HuH-7.5 (cell line): ENCODE measurements around the gene USP50.
"Not testable (repeated sequence)": the region's sequence is repeated elsewhere in the genome, so short reads cannot be mapped to it uniquely, and the experiment has no call there.

Experiments
- DNase-seq: peaks from one replicate; pipeline ENCODE4 v3.0.0; 2011; ENCODE audit warnings: low spot score

The USP50 gene

DNA sequence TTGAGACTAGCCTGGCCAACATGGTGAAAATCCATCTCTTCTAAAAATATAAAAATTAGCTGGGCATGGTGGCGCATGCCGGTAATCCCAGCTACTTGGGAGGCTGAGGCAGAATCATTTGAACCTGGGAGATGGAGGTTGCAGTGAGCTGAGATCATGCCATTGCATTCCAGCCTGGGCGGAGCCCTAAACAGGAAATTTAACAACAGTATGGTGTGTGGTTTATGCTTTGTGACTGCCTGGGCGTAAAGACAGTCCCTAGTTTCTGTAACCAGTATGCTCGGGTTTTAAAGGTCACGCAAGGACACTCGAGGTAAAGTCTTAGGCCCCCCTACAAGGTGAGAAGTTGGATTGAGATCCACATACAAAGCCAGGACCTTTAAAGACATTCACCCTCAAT lies 43.3 kb downstream of the USP50 start:
- no peak for DNase-seq

DNA sequence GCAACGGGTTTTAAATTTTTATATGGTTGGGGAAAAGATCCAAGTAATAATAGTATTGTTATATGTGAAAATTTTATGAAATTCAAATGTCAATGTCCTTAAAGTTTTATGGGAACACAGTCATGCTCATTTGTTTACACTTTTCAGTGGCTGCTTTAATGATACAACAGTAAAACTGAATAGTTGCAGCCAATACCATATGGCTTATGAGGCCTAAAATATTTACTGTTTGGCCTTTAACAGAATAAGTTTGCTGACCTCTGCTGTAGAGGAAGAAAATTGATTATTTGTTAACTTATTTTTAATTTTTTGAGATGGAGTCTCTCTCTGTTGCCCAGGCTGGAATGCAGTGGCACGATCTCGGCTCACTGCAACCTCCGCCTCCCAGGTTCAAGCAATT lies 44.7 kb downstream of the USP50 start:
- no peak for DNase-seq

DNA sequence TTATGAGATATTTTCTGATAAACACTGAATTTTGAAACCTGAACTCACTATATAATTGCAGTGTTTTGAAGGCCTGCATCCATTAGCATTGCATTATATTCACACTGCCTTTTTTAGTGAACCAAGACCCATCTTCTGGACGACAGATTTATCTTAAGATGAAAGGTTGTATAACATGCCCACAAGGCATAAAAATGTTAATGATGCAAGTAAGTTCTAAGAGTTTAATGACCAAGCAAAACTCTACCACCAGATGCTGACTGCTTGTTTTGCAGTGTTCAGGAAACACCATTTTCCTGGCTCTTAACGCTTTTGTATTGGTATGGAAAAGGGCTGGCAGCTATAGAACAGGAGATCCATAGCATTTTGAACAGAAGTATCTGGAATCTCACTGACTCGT lies 46.1 kb downstream of the USP50 start:
- no peak for DNase-seq

DNA sequence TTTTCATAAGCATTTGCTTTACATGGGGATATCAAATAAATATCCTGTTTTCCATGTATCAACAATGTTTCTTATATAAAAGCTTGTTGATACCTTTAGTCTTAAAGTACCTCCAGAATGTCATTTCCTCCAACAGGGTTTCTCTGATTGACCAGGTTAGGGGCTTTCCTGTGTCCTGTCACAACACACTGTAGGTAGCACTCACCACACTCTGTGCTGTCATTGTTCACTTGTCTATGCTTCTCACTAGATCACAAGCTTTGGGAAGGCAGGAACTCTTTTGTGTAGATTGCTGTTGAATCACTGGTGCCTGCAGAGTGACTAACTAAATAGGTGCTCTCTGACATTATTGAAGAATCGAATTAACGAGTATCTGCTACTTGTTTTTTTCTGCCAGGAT lies 49.8 kb downstream of the USP50 start:
- no peak for DNase-seq

DNA sequence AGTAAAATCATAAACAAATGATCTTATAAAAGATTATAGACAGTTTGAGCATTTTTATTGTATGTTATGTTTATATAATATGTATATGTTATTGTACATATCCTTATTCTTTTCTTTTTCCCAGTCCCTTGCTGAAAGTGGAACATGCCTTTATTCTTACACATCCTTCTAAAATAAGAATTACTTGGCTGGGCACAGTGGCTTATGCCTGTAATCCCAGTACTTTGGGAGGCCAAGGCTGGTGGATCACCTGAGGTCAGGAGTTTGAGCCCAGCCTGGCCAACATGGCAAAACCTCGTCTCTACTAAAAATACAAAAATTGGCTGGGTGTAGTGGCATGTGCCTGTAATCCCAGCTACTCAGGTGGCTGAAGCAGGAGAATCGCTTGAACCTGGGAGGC lies 51.9 kb downstream of the USP50 start:
- DNase-seq, result not testable (repeated sequence)

DNA sequence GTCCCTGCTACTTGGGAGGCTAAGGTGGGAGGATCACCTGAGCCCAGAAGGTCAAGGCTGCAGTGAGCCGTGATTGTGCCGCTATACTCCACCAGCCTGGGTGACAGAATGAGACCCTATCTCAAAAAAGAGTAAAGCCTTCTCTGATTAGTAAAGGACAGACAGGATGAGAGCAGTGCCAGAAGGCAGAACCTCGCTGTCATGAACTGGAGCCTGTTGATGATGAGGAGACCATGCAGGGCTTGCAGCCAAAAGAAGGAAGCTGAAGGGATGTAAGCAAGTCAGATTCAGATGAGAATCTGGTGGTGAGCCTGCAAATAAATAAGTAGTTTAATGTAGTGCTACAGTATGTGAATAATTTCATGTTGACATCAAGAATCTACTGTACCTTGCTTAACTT lies 52.8 kb downstream of the USP50 start:
- no peak for DNase-seq

DNA sequence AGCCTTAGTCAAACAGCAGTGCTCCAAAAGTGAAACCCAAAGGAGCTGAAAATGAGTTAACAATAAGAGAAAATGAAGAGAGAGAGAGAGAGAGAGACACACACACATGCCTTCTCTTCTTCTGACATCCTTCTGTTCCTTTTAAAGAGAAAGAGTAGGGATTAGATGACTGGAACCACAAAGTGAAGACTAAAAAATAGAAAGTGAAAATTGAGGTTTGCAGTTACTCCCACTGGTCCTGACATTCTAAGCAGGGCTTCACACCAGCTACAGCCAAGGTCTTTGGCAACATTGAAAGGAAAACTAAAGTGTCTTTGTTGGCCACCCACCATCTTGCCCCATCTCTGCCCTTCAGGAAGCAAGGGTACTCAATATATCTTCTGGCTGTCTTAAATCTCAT lies 59.2 kb downstream of the USP50 start:
- no peak for DNase-seq

DNA sequence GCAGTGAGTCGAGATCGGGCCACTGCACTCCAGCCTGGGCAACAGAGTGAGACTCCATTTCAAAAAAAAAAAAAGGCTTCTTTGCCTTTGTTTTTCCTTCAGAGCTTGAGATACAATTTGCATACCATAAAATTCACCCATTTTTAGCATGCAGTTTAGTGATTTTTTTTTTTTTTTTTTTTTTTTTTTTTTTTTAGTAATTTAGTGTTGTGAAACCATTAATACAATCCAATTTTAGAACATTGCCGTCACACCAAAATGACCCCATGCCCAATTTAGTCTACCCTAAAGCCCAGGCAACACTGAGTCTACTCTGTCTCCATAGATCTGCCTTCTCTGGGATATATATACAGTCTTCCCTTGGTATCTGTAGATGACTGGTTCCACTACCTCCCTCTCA lies 61.1 kb downstream of the USP50 start:
- no peak for DNase-seq

DNA sequence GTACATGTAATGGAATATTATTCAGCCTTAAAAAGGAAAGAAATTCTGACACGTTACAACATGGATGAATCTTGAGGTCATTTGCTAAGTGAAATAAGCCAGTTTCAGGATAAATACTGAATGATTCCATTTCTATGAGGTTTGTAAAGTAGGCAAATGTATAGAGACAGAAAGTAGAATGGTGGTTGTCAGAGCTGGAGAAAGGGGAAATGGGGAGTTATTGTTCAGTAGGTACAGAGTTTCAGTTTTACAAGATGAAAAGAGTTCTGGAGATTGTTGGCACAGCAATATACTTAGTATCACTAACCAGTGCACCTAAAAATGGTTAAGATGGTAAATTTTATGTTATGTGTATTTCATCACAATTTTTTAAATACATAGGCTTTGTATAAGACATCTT lies 61.7 kb downstream of the USP50 start:
- DNase-seq, result no peak

DNA sequence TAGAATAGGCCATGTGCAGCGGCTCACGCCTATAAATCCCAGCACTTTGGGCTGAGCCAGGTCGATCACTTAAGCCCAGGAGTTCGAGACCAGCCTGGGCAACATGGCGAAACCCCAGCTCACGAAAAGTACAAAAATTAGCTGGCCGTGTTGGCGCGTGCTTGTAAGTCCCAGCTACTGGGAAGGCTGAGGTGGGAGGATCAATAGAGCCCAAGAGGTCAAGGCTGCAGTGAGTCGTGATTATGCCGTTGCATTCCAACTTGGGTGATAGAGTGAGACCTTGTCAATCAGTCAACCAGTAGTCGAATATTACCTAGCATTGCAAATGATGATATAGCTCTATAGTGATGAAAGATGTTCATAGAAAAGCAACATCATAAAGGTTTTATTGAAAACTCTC lies 70.3 kb downstream of the USP50 start:
- DNase-seq, result no peak

DNA sequence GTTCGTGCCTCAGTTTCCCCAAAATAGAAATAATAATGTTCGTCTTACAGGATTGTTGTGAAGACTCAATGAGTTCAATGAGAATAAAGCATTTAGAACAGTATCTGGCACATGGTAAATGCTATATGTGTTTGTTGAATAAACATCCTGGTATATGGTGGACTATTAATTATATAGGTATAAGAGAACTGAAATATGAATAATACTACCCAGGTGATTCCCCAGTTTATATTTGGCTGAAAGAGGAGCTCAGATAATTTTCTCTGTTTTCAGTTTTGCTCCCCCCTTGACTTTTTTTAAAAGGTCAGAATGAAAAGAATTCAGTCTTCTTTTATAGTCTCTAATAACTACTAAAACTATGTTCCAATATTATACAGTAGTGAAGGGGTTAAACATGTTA lies 75.4 kb downstream of the USP50 start:
- DNase-seq, result no peak

DNA sequence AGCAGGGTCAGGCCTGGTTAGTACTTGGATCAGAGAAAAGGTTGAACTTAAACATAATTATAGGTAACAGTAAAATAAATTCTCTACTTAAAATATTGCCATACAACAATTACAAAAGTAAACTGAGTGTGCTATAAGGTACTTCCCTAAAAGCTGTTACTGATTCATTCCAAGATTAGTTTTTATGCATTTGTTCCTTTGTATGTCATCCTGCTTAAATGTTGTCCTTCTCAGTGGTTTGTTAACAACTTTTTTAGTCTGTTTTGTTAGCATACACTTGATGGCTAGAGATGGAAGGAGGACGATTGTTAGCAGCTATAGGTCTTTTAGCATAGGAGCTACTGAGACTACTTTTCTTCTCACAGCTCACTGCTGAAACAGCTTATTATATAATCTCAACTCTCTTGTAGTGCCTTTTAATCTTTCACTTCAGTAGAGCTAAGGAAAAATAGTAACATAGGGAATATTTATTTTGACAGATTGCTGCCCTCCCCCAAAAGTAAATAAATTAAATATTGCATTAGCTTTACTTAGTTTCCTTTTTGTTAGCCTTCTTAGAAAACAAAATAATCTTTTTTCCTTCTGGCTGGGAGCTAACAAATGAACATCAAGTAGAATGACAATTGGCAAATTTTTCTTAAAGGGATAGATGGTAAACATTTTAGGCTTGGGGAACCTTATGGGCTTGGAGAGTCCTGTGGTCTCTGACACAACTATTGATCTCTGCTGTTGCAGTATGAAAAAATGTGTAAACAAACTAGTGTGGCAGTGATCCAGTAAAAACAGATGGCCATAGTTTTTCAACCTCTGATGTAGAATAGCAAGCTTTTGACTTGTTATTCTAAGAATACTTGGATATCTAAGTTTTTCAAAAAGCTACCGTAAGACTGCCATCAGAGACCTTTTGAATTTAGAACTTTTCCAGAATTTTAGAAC lies 82.8 kb downstream of the USP50 start:
- DNase-seq, result no peak

DNA sequence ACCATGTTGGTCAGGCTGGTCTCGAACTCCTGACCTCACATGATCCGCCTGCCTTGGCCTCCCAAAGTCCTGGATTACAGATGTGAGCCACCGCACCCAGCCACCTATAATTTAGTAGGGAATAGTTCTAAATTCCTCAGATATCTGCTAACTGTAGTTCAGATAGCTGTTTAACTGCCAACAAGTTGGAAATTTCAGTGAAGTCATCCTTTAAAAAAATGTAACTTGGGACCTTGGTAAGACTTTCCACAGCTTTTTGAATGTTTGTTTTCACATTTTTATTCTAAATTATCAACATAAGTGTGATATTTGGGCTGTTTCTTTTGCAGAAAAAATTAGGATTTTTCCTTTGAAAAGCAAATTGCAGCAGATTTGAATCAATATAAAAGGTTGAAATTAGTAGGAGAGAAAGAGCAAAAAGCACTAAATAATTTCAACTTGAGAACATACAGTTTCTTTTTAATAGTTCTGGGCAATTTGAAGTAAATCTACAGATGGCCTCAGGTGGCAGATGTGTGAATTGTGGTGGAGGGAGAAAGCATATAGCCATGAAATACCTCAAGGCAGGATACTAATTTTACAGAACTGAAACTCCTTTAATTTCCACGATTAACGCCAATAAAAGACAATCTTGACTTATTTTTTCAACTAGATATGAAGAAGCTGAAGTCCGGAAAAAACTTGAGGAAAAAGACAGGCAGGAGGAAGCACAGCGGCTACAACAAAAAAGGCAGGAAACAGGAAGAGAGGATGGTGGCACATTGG lies 87.9 kb downstream of the USP50 start:
- DNase-seq, result no peak

DNA sequence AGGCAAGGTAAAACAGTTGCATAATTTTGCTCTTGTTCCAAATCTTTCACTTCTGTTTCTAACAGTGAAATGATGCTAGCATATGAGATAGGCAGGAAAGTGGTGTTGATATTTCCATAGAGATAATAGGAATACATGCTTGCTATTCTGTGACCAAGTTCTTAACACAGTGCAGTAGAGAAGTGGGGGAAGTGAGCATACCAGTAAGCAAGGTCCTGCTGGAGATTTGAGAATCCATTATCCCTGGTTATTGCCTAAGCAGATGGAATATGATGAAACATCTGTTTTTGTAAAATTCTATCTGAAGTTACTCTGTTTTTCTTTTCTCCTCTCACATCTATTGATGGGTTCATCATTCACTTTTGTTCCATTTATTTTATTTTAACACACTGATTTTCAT lies 93.5 kb downstream of the USP50 start:
- DNase-seq, result no peak
